Fibroblast of lung (primary cell): ENCODE results near the gene MAGT1.

Experiments
- CTCF ChIP-seq, 2 donors: IDR thresholded peaks in 1 of 2; conservative IDR thresholded peaks in 1 of 2; 1 replicate in 1 of 2; 2 replicates in 1 of 2; pipeline ENCODE4 v1.5.1; 2011 to 2012; ENCODE audit warnings: low read length in 2 of 2, control low read depth in 1 of 2, inconsistent platforms in 1 of 2, low read depth in 1 of 2, mild to moderate bottlenecking in 1 of 2
- EZH2 ChIP-seq: IDR thresholded peaks from 2 replicates; pipeline ENCODE4 v1.5.1; 2012; ENCODE audit warnings: low read length, control low read depth, mild to moderate bottlenecking; ENCODE audit errors: missing control alignments

- TF ChIP-seq CTCF (conservative IDR thresholded peaks at IDR 0.05 in 1 of 2, IDR thresholded peaks at IDR 0.05 in 1 of 2; ENCODE audit: low read depth in 1 of 2, low read length in 2 of 2) (no peak), EZH2 (no peak)
Observed at GRCh38 chrX:77785486-77786364, 109.5 kb downstream of the MAGT1 start, which contains the start of gene ATRX.
